HG02763 (cell line): ENCODE results near the gene UBL3.
A peak's percentile ranks its signal among the peaks of the same experiment; 100 is the strongest.

Source experiments
- ATAC-seq: cut with Tn5 transposase; IDR thresholded peaks from one replicate; pipeline ENCODE4 v1.9.1; 2021; ENCODE audit warnings: mild to moderate bottlenecking, moderate library complexity; ENCODE audit not compliant: unreplicated experiment

Gene UBL3

DNA sequence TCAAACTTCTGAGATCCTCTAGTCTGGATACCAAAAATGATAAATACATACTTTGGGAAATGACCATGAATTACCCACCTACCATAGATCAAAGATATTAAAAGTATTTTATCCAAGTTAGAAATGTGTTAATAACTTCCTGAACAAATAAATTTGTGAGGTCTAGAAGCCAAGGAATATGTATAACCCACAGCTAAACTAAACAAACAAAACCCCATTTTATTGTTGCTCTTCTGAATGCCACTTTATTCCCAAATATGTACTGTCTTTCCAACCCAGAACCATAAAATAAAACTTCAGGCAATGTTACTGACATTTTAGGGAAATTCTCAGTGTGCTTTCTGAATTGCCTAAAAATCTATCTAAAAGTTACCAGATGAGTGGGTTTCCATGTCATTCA lies 35.1 kb downstream of the UBL3 start:
- no peak for ATAC-seq

DNA sequence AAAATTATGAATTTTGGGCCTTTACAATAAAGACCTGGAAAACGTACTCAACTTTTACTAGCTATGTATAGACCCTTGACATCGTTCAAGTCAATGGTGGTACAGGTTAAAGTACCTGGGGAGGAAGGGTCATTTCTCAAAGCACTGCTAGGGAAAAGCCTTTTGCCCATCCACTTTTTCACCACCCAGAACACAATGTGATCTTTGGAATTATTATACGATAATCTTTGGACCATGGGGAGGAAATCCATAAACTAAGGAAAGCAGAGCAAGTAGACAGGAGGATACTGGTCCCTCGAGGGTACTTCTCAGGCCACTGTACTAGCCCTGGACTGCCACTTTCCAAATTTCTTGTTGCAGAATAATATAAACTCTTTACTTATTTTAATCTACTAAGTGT lies 39.5 kb downstream of the UBL3 start:
- ATAC-seq, result no peak

GRCh38 chr13:29810145-29810742 lies 40.2 kb downstream of the UBL3 start:
- ATAC-seq, result peak; percentile 68

DNA sequence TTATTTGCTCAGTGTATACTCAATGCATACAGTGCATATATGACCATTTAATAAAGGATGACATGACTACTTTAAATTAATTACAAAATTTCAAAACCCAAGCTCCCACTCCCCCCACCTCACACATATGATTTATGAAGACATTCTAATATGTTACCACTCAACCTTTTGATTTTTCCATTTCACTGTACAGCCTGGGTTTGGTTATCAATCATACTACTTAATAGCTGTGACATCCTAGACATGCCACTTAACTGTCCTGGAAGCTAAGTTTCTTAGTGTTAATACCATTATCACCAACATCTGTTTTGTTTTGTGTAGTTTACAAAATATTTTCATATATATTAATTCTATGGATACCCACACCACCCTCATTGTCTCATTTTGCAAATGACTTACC lies 42.2 kb downstream of the UBL3 start:
- ATAC-seq, result no peak

- ATAC-seq, result no peak
Measured at GRCh38 chr13:29805994-29806979, 44.1 kb downstream of the UBL3 start.

DNA sequence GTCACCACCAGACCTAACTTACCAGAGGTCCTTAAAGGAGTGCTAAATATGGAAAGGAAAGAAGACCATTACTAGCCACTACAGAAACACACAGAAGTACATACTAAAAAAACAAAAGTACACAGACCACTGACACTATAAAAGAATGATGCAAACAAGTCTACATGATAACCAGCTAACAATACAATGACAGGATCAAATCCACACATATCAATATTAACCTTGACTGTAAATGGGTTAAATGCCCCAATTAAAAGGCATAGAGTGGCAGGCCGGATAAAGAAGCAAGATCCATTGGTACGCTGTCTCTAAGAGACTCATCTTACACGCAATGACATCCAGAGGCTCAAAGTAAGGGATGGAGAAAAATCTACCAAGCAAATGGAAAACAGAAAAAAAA lies 47.2 kb downstream of the UBL3 start:
- no peak for ATAC-seq

DNA sequence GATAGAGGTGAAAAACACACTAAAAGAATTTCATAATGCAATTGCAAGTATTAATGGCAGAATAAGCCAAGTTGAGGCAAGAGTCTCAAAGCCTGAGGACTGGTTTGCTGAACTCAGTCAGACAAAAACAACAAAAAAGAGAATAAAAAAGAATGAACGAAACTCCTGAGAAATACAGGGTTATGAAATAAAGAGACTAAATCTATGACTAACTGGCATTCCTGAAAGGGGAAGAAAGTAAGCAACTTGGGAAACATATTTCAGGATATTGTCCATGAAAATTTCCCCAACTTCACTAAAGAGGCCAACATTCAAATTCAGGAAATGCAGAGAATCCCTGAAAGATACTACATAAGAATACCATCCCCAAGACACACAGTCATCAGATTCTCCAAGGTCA lies 47.8 kb downstream of the UBL3 start:
- no peak for ATAC-seq

GRCh38 chr13:29801737-29802305 lies 48.6 kb downstream of the UBL3 start:
- no peak for ATAC-seq

GRCh38 chr13:29801102-29801501 lies 49.3 kb downstream of the UBL3 start:
- no peak for ATAC-seq

GRCh38 chr13:29800687-29801086 lies 49.7 kb downstream of the UBL3 start:
- no peak for ATAC-seq

DNA sequence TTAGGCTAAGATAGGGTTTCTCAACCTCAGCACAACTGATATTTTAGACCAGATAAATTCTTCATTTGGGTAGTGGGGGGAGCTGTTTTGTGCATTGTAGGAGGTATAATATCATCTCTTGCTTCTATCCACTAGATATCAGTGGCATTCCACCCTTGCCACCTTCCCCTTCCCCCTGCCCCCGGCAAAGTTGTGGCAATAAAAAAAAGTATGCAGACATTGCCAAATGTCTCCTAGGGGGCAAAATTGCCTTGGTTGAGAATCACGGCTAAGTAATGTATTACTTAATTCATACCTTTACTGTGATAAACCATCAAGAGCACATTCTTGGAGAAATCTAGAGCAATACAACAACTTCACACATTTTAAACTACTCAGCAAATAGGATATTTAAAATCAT lies 51.4 kb downstream of the UBL3 start:
- no peak for ATAC-seq

DNA sequence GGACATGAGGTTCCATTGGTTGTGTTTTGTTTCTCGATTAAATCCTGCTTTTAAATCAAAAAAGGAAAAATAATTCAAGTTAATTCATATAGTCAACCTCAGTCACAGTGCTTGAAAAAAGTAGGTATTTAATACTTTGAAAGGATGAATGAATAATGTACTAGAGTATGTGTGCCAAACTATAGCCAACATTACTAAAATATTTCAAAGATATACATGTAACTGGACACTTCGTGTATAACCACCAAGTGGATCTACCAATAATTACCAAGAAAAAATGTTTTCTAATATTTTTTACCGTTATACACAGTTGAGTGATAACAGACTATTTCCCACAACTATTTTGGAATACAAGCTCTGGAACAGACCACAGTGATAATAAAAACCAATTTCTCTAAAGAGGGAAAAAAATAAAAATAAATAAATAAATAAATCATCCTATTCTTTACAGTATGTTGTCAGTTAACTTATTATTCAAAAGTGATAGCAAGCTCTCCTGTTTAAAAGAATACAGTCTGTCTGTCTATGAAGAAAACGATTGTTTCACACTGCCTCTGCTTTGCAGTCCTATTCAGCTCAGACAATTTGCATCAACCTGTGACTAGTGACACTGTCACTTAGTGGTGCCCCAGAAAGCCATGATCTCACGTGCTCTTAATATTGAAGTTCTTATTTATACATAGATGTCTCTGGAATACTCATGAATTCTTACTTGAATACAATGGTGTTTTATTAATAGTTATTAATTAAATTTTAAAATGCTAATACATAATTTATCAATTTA lies 58.2 kb downstream of the UBL3 start:
- ATAC-seq, result no peak

- no peak for ATAC-seq
Measured at GRCh38 chr13:29791508-29791907, 58.9 kb downstream of the UBL3 start.

- ATAC-seq, result no peak
Measured at GRCh38 chr13:29786698-29787097, 63.7 kb downstream of the UBL3 start.

DNA sequence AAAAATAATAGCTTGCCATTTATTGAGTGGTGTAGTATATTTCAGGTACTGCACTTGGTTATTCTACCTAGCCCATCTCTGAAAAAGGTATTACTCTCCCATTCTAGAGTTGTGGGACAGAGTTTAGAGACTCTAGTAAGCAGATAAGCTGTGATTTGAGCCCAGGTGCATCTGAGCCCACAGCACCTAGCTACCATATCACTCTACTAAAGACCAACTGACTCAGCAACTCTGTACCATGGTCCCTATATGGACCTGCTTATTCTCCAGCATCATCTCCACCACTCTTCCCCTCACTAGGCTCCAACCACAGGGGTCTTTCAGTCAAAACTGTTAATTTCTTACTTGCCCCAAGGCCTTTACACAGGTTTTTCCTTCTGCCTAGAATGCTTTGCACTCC lies 64.4 kb downstream of the UBL3 start:
- no peak for ATAC-seq

- no peak for ATAC-seq
Measured at GRCh38 chr13:29782798-29783197, 67.6 kb downstream of the UBL3 start.

GRCh38 chr13:29774830-29775229 lies 75.6 kb downstream of the UBL3 start:
- no peak for ATAC-seq

GRCh38 chr13:29771247-29771646 lies 79.2 kb downstream of the UBL3 start:
- no peak for ATAC-seq

DNA sequence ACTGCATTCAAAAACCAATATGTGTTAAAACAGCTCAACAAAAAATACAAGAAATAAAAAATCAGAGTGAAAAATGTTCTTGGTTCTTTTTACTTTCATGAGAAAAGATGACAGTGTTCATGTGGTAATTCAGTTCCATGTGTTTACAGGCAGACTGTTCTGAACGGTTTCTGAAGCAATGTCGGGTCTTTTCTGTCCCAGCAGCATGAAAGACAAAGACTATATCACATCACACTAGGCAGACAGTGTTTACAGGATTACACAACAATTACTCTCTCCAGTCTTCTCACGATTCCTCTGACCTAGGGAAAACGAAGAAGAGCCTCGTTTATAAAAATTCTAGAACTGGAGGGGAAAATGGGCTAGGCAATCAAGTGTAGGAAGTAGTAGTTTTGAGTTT lies 83.4 kb downstream of the UBL3 start:
- no peak for ATAC-seq

- ATAC-seq, result no peak
Measured at GRCh38 chr13:29763436-29764180, 86.8 kb downstream of the UBL3 start.

GRCh38 chr13:29761815-29762214 lies 88.6 kb downstream of the UBL3 start:
- ATAC-seq, result no peak
